HG02759 (cell line): ENCODE measurements around the gene IGF2R.

Experiments
- ATAC-seq: cut with Tn5 transposase; IDR thresholded peaks from one replicate; pipeline ENCODE4 v1.9.1; 2021; ENCODE audit warnings: mild to moderate bottlenecking, moderate library complexity; ENCODE audit not compliant: unreplicated experiment

Gene IGF2R

GRCh38 chr6:160070427-160070826 lies 101.5 kb downstream of the IGF2R start:
- peak; percentile 42 for ATAC-seq

DNA sequence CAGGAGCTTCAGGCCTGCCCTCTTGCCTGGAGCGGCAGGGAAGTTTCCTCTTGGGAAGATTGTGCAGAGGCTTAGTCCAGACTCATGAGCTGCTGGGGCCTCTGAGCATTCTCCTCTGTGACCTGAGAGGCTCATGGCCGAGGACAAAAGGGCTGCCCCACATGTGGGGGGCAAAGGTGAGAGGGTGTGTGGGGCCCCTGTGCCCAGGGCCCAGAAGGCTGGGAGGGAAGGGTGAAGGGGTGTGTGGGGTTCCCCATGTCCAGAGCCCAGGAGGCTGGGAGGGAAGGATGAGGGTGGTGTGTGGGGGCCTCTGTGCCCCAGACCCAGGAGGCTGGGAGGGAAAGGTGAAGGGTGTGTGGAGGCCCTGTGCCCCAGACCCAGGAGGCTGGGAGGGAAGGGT lies 101.9 kb downstream of the IGF2R start:
- ATAC-seq: no peak

GRCh38 chr6:160071805-160072690 lies 103.2 kb downstream of the IGF2R start:
- no peak for ATAC-seq

GRCh38 chr6:160073272-160073671 lies 104.4 kb downstream of the IGF2R start:
- no peak for ATAC-seq

GRCh38 chr6:160076009-160076408 lies 107.1 kb downstream of the IGF2R start:
- no peak for ATAC-seq

DNA sequence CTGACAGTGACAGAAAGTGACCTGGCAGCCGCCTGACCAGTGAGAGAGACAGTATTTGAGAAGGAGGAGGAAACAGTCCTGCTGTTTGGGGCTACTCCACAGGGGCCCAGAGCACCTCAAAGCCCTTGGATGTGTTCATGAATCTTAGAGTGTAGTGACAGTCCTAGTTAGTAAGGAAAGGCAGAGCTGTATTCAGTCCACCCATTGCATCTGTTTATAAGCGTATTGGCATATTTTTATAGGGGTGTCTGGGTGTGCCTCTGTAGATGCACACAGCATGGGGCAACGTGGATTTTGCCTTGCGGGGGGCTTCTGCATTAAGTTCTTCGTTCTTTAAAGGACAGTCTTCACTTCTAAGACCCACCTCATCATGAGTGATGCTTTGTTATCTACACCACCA lies 108.1 kb downstream of the IGF2R start:
- no peak for ATAC-seq

DNA sequence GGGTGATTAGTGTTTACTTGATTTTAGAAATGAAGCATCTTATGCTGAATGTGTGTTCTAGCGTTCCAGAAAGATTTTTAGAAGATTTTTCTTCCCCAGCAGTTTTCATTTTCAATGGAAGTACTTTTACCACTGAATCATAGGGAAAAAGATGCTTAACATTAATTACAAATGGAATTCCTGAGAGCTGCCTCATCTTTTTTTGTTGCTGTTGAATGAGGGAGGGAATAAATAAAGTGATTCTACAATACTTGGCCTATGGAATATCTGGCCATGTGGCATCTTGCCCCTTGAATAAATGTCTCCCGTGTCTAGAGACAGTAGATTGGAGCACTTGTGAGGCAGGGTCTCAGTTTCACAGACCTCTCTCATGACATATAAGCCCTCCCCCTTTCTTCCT lies 108.6 kb downstream of the IGF2R start:
- no peak for ATAC-seq

- ATAC-seq: no peak
Observed at GRCh38 chr6:160078883-160079685, 110.2 kb downstream of the IGF2R start.

DNA sequence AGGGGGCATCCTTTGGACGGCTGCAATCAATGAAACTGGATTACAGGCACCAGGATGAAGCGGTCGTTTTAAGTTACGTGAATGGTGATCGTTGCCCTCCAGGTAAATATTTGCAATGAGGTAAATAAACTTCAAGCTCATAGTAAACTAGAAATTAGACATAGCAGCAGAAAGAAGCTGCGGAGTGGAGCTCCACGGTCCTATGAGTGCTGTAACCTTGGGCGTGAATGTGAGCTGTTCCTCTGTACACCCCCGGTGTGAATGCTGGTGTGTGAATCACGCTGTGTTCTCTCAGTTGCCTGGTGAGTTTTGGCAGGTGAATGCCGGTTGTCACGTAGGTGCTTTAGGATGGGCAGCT lies 110.8 kb downstream of the IGF2R start:
- no peak for ATAC-seq

DNA sequence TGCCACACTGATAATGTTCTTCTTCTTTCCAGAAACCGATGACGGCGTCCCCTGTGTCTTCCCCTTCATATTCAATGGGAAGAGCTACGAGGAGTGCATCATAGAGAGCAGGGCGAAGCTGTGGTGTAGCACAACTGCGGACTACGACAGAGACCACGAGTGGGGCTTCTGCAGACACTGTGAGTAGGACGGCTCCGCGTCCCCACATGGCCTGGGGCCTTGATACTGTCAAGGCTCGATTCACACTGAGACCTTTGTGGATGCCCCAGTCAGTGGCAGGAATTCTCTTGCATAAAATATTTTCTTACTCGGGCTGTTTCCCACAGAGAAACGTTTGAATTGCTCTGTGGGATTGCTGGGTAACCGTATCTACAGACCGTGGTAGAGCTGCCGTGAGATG lies 111.2 kb downstream of the IGF2R start:
- ATAC-seq: no peak

GRCh38 chr6:160081398-160081797 lies 112.5 kb downstream of the IGF2R start:
- no peak for ATAC-seq

DNA sequence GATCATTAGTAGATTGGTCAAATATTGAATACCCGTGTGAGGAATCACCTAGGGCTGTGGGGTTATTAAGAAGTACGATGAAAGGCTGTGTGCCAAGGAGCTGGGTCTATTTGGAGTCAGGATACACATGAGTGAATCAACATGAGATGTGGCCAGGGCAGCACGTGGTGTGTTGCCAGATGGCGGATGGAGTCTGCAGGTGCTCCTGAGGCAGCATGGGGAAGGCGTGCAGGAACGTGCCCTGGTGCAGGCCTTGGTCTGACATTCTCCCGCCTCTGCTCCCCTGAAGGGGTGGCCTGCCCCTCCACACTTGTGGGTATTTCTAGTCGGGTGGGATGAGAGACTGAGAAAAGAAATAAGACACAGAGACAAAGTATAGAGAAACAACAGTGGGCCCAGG lies 113.7 kb downstream of the IGF2R start:
- ATAC-seq: no peak

GRCh38 chr6:160084198-160084776 lies 115.4 kb downstream of the IGF2R start:
- no peak for ATAC-seq

DNA sequence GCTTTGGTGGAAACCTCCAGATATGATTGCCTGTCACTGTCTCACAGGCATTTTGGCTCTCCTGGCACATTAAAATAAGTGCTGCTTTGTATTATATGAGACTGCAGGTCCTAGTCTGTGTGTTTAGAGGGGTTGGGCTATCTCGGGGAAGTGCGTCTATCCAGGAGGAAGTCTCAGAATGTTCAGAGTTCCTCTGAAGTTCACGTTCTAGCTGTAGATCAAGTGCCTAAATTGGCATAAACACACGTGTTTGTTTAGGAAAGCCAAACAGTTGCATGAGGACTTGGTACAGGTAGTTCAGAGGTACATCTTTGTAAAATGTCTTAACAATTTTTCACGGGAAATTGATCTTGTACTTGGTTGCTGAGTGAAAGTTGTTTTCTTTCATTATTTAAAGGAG lies 116.3 kb downstream of the IGF2R start:
- ATAC-seq: no peak

- ATAC-seq: no peak
Observed at GRCh38 chr6:160085713-160086505, 117.0 kb downstream of the IGF2R start.

DNA sequence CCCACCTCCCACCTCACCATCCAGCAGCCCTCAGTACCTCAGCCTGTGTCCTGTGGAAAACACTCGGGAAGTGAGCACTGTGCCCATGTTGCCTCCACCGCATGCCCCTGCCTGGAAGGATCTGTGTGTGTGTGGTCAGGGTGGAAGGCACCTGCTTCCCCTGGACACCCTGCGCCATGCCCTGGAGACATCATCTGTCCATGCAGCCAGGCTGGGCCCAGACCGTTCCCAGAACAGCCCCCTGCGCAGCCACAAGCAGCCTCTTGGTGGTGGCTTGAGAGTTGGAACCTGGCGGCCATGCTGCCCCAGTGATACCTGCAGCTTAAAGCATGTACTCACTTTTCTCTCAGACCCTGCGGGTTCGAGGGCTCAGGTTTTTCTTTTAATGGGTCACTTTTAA lies 117.9 kb downstream of the IGF2R start:
- no peak for ATAC-seq

- no peak for ATAC-seq
Observed at GRCh38 chr6:160088069-160088783, 119.3 kb downstream of the IGF2R start.

- ATAC-seq: no peak
Observed at GRCh38 chr6:160088784-160089533, 120.1 kb downstream of the IGF2R start.

DNA sequence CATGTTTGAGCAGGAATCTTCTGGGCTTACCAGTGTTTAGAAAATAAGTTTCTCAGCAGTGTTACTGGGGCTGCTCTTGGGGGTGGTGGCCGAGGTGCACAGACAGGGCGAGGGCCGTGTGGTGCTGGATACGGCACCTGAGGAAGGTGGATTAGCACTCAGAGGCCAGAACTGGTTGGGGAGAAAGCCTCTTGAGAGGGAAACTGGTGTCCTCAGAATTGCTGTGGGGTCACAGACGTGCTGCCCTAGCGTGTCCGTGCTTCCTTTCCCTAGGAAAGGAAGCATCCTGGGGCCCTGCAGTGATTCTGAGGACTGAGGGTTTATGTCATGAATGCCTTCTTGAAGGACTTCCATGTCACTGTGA lies 120.6 kb downstream of the IGF2R start:
- no peak for ATAC-seq
